Heart left ventricle (tissue), 13 donors: ENCODE measurements around the gene EFHD2.

Source experiments
- POLR2A ChIP-seq, 2 donors: fragments of 450-650 bp; IDR thresholded peaks; one replicate each; pipeline ENCODE4 v1.6.1; 2017; ENCODE audit warnings: antibody characterized with exemption in 2 of 2, mild to moderate bottlenecking in 2 of 2, moderate library complexity in 2 of 2
- TF ChIP-seq, protein P1 (sequence below), 12 donors: fragments of 200-600 bp; sonication (generic) in 4 of 12; IDR thresholded peaks; one replicate each; pipeline versions ENCODE4 v1.5.0 to v1.8.0; 2018 to 2022; ENCODE audit warnings: antibody characterized with exemption in 12 of 12, mild to moderate bottlenecking in 5 of 12
- donor health status: ischemic (EF 13 %, LVEDD 7.1; RV severe dilation, severe dysfunction).
- donor health status: DM: no; HTN: yes; CAD: no.
- donor health status: DM: no; HTN: no; CAD: no.
- donor health status: ischemic (EF 25% LVEDD 6.9; RV normal size, moderate dysfunction).
- donor health status: ischemic (EF 25% LVEDD 5.7; RV mildly dilated, moderate dysfunction).
- donor health status: ischemic (EF 35%, LVEDD 5.7; RV mildly dilated, moderate dysfunction).
- donor health status: nonischemic (EF 11% LVEDD 7.7; RV severe dilation, severe dysfunction).
- donor health status: DM: yes; HTN: yes; CAD: no.
- donor health status: PGD.
- donor health status: ischemic (EF 29% LVEDD 5.4; RV normal size, mild dysfunction).
- donor health status: nonischemic (EF 23%, LVEDD 6.1; RV moderate dilation, normal function).

DNA sequence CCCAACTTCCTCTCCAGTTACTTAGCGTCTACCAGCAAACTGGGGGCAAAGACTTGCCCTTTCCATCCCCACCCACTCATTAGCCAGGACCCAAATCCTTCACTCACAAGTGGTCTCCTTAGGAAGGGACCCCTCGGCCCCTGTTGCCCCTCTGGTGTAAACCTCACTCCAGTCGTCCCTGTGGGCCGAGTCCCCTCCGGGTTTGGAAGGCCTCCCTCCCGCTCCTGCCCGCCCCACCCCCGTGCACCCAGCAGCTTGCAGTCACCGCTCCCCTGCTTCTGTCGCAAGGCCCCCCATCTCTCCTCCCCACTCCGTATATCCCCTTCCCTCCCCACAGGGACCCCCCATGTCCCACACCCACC is 1.2 kb downstream of the EFHD2 start:
- TF ChIP-seq, protein P1, sequence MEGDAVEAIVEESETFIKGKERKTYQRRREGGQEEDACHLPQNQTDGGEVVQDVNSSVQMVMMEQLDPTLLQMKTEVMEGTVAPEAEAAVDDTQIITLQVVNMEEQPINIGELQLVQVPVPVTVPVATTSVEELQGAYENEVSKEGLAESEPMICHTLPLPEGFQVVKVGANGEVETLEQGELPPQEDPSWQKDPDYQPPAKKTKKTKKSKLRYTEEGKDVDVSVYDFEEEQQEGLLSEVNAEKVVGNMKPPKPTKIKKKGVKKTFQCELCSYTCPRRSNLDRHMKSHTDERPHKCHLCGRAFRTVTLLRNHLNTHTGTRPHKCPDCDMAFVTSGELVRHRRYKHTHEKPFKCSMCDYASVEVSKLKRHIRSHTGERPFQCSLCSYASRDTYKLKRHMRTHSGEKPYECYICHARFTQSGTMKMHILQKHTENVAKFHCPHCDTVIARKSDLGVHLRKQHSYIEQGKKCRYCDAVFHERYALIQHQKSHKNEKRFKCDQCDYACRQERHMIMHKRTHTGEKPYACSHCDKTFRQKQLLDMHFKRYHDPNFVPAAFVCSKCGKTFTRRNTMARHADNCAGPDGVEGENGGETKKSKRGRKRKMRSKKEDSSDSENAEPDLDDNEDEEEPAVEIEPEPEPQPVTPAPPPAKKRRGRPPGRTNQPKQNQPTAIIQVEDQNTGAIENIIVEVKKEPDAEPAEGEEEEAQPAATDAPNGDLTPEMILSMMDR (IDR thresholded peaks at IDR 0.05): no peak
- no peak for TF ChIP-seq POLR2A (IDR thresholded peaks at IDR 0.05)
